ENCODE data around the gene OR4X1.
"Not testable (repeated sequence)": the region's sequence is repeated elsewhere in the genome, so short reads cannot be mapped to it uniquely, and the experiment has no call there.

OR4X1 gene

GRCh38 chr11:48263423-48263911, at the start of gene OR4X1:
Gene OR4X1 (plus strand): TSS chr11:48263861. CDS start chr11:48263861, 0 bp downstream.
- in situ Hi-C loops (cut with MboI; ENCODE audit: low sequenced_read_pairs, unreplicated experiment): no loop called here

DNA sequence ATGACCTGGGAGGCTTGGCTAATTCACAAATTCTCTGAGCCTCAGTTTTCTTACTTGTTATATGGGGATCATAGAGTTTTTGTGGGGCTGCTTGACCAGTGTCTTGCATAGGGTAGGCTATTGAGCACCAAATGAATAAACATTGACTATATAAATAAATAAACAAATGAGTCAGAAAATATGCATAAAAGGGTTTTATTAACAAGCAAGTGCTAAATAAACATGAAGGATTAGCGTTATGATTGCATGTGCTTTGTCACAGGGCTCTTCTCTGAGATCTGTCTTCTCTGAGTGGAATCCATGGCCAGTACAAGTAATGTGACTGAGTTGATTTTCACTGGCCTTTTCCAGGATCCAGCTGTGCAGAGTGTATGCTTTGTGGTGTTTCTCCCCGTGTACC, 47.2 kb upstream of the OR4X1 start, which contains the start of gene OR4B1:
Gene OR4B1, plus strand, starts transcription at position 301 of the 400 bp plus-strand sequence. Its CDS starts 0 bp downstream, at position 301.
- in situ Hi-C loops (cut with MboI; ENCODE audit: low sequenced_read_pairs, unreplicated experiment): no loop called here
- TF ChIP-seq, protein P1, sequence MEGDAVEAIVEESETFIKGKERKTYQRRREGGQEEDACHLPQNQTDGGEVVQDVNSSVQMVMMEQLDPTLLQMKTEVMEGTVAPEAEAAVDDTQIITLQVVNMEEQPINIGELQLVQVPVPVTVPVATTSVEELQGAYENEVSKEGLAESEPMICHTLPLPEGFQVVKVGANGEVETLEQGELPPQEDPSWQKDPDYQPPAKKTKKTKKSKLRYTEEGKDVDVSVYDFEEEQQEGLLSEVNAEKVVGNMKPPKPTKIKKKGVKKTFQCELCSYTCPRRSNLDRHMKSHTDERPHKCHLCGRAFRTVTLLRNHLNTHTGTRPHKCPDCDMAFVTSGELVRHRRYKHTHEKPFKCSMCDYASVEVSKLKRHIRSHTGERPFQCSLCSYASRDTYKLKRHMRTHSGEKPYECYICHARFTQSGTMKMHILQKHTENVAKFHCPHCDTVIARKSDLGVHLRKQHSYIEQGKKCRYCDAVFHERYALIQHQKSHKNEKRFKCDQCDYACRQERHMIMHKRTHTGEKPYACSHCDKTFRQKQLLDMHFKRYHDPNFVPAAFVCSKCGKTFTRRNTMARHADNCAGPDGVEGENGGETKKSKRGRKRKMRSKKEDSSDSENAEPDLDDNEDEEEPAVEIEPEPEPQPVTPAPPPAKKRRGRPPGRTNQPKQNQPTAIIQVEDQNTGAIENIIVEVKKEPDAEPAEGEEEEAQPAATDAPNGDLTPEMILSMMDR (IDR thresholded peaks at IDR 0.05; ENCODE audit: borderline replicate concordance, control extremely low read depth, extremely low read depth, insufficient read depth, missing control alignments): no peak
- DNase-seq (ENCODE audit: low spot score): no peak

More at GRCh38 chr11:48263423-48263911, at the start of gene OR4X1:
- no peak for DNase-seq (ENCODE audit: low spot score)
- TF ChIP-seq, protein P1 (IDR thresholded peaks at IDR 0.05; ENCODE audit: borderline replicate concordance, control extremely low read depth, extremely low read depth, insufficient read depth, missing control alignments): no peak

DNA sequence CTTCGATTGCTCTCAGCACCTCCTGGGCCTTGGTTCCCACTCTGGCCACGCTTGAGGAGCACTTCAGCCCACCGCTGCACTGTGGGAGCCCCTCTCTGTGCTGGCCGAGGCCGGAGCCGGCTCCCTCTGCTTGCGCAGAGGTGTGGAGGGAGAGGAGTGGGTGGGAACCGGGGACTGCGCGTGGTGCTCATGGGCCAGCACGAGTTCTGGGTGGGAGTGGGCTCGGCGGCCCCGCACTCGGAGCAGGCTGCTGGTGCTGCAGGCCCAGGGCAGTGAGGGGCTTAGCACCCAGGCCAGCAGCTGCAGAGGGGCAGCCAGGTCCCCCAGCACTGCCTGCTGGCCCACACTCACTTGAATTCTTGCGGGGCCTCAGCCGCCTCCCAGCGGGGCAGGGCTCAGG, 34.9 kb upstream of the OR4X1 start:
- TF ChIP-seq, protein P1 (IDR thresholded peaks at IDR 0.05; ENCODE audit: borderline replicate concordance, control extremely low read depth, extremely low read depth, insufficient read depth, missing control alignments): no peak
- no peak for DNase-seq (ENCODE audit: low spot score)
- in situ Hi-C loops (cut with MboI; ENCODE audit: low sequenced_read_pairs, unreplicated experiment): no loop called here

DNA sequence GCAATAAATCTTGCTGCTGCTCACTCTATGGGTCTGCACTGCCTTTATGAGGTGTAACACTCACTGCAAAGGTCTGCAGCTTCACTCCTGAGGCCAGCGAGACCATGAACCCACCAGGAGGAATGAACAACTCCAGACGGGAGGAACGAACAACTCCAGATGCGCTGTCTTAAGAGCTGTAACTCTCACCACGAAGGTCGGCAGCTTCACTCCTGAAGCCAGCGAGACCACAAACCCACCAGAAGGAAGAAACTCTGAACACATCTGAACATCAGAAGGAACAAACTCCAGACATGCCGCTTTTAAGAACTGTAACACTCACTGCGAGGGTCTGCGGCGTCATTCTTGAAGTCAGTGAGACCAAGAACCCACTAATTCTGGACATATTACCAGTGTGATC, 33.6 kb upstream of the OR4X1 start:
- DNase-seq (ENCODE audit: low spot score); in situ Hi-C loops (cut with MboI; ENCODE audit: low sequenced_read_pairs, unreplicated experiment): not testable (repeated sequence)

DNA sequence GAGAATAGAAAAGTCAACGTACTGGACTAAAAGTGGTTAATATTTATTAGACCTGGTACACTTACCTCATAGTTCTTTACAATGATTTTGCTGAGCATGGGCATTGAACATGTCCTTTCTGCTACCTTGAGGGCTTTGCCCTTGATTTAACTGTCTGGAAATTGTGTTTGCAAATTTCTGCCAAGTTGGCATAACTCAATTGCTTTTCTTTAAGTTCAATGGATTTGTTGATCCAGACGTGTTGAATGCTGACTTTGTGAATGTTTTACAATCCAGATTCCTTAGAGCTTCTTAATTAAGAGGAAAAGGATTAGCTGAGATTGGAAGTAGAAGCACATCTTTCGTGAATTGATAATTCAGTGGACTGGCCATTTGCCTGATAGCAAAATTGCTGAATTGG, 25.9 kb upstream of the OR4X1 start:
- TF ChIP-seq, protein P1 (IDR thresholded peaks at IDR 0.05; ENCODE audit: borderline replicate concordance, control extremely low read depth, extremely low read depth, insufficient read depth, missing control alignments): no peak
- in situ Hi-C loops (cut with MboI; ENCODE audit: low sequenced_read_pairs, unreplicated experiment): no loop called here
- no peak for DNase-seq (ENCODE audit: low spot score)

DNA sequence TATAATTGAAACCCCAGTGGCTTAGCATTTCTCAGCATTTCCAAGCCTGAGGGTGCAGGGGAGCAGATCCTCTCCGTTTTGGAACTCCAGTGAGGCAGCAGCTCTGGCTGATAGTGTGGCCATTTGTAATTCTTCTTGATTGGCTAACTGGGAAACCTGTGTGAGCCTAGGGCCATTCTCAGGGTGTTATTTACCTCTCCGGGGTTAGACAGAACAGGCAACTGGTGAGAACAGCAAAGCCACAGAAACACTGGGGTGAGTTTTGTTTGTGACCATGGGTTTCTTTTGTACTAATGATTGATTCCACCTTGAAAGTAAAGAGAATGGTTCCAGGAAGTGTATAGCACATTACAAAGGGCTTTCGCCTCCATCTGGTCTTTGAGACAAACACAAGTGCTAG, 21.2 kb upstream of the OR4X1 start:
- in situ Hi-C loops (cut with MboI; ENCODE audit: low sequenced_read_pairs, unreplicated experiment): no loop called here
- TF ChIP-seq, protein P1 (IDR thresholded peaks at IDR 0.05; ENCODE audit: borderline replicate concordance, control extremely low read depth, extremely low read depth, insufficient read depth, missing control alignments): no peak
- DNase-seq (ENCODE audit: low spot score): no peak

GRCh38 chr11:48244804-48245203, 18.9 kb upstream of the OR4X1 start, which contains the start of gene OR4X2:
Gene OR4X2 (plus strand): TSS chr11:48245104. CDS start chr11:48245104, 0 bp downstream.
- TF ChIP-seq, protein P1 (IDR thresholded peaks at IDR 0.05; ENCODE audit: borderline replicate concordance, control extremely low read depth, extremely low read depth, insufficient read depth, missing control alignments): no peak
- no peak for DNase-seq (ENCODE audit: low spot score)
- in situ Hi-C loops (cut with MboI; ENCODE audit: low sequenced_read_pairs, unreplicated experiment): no loop called here
